Pons (tissue), 1 donor: ENCODE results near the gene UBL3.
A peak's percentile ranks its signal among the peaks of the same experiment; 100 is the strongest.

Experiments
- DNase-seq: peaks from one replicate; pipeline ENCODE4 v3.0.0-alpha.2; 2016; ENCODE audit warnings: low spot score

UBL3 gene

DNA sequence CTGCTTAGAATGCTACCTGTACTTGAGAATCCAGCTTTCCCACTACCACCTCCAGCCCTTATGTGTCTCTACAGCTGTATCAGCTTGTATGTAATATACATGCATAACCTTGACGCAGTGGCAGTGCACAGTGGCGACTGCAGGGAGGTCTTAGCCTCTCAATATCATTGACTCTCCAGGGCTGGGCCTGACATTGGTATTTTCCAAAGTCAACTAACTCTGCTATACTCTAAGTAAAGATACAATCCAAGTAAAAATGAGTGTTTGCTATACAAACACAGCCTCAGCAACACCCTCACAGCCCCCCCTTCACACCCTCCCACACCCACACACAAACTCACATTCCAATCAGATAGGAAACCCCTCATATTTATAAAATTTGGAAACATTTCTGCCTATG is 6.7 kb upstream of the UBL3 start:
- DNase-seq: no peak

GRCh38 chr13:29856426-29856825 is 6.0 kb upstream of the UBL3 start:
- DNase-seq: no peak

- DNase-seq: no peak
Measured at GRCh38 chr13:29855784-29856183, 5.4 kb upstream of the UBL3 start.

DNA sequence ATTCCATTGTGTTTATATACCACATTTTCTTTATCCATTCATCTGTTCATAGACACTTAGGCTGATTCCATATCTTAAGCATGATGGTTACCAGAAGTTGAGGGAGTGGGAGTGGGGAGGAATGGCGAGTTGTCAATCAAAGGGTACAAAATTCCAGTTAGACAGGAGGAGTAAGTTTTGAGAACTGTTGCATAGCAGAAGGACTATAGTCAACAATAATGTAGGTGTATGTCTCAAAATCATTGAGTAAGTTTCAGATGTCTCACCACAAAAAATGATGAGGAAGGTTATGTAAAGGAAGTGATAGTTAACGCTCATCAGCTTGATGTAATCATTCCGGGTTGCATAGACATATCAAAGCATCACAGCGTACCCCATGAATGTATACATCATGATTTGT is 4.6 kb upstream of the UBL3 start:
- no peak for DNase-seq

DNA sequence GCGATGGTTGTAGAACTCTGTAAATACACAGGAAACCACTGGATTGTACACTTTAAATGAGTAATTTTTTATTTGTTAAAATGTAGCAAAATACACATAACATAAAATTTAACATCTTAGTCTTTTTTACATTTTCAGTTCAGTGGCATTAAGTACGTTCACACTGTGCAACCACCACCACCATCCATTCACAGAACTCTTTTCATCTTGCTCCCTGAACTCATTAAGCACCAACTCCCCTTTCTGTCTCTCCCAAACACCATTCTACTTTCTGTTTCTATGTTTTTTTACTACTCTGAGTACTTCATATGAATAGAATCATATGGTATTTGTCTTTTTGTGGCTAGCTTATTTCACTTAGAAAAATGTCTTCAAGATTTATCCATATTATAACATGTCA is 2.7 kb upstream of the UBL3 start:
- no peak for DNase-seq

DNA sequence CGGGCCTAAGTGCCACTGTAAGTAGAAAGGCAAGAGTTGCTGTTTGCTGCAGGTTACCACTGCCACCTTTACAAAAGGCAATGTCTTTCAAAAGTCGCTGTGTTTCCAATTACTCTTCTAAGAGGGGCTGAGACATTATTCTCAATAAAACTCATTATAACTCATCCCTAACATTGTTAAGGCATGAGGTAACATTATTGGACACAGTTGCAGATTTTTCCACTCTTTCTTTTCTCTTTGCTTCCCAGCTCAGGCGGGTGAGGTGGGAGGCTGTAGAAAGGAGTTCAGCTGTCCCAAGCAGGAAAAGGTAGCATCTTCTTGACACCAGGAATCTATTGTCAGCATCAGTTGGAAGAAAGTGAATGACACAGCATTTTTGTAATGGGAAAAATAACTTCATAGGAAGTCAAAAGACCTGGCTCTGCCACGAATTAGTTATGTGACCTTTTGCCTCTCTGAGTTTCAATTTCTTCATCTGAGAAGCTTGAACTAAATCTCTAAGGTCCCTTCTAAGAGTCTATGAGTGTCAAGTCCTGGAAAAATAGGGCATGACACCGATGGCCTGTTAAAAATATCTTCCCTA is 2.1 kb upstream of the UBL3 start:
- no peak for DNase-seq

DNA sequence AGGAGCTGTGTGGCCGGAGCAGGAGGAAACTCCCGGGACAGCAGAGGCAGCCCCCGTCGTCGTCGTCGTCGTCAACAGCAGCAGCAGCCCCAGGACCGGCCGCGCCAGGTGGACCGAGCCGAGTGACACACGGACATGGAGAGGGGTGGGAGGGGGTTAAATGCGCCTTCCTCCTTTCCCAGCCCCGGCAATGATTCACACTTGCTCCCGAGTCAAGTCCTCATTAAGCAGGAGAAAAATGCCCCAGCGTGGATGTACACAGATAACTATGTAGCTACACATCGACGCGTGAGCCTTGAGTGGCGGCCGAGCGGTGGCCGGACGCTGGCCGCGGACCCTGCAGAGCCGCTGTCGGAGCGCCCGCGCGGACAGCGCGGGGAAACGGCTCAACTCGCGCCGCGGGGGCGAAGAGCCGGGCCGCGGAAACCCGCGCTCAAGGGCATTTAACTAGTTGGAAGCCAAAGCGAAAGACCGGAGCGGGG is 645 bp downstream of the UBL3 start:
- peak; percentile 65 for DNase-seq

GRCh38 chr13:29849071-29849631 is 1.3 kb downstream of the UBL3 start:
- DNase-seq: peak; percentile 83

DNA sequence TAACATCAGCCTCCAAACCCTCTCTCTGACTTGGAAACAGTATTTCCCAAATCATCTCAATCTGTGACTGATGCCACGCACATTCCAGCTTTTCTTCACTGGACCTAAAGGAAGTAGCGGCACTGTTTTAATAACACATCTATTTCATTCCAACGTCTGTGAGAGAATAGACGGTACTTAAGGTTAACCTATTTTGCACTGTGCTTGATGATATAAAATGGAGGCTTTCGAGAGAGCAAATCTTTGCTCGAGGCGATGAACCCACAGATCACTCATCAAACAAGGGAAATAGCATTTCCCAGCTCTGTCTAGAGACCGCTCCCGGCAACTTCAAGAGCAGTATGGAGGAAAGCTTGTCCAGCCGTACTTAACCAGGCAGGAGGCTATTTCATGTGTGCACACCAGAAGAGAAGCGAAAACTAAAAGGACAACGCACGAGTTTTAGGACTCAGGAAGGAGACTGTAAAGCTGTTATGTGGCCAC is 2.9 kb downstream of the UBL3 start:
- DNase-seq: peak; percentile 82

GRCh38 chr13:29846475-29847256 is 3.8 kb downstream of the UBL3 start:
- peak; percentile 60 for DNase-seq

DNA sequence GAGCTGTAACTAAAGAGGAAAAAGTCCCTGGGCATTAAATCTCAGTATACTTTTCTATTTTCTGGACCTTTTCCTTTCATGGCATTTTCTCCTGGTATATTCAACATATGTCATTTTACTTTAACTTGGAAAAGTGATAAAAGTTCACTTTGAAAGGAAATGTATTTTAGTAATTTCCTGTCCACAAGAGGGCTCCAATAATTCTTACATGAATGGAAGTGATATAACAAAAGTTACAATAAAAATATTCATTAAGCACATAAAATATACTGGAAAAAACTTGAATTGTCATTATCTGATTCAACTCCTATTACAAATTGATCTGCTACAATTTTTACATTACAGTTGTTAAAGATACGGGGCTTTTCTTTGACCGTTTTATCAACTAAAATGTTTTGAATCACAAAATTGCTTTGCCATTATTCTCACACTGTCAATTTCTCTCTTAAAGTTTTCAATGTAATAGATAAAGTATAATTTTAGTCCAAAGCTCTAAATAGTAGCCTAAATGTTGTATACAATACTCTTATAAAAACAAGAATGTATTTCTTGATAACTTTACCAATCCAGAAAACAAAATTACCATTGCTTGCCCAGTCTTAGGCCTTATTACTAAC is 4.9 kb downstream of the UBL3 start:
- peak; percentile 76 for DNase-seq

GRCh38 chr13:29844441-29844840 is 6.0 kb downstream of the UBL3 start:
- no peak for DNase-seq

DNA sequence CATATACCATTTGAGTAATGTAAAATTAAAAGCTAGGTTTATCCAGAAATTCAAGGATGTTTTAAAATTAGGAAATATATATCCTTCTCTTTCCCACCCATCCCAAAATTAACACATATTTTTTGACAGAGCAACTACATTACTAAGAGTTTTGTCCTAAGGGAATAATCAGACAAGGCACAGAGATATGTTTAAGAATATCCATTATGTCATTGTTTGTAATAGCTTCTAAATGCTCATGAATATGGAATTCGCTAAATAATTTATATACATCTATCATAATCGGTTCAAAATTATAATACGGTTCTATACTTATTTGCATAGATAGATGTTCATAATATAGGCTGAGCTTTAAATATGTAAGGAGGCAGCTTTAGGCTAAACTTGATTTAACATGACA is 9.8 kb downstream of the UBL3 start:
- no peak for DNase-seq

DNA sequence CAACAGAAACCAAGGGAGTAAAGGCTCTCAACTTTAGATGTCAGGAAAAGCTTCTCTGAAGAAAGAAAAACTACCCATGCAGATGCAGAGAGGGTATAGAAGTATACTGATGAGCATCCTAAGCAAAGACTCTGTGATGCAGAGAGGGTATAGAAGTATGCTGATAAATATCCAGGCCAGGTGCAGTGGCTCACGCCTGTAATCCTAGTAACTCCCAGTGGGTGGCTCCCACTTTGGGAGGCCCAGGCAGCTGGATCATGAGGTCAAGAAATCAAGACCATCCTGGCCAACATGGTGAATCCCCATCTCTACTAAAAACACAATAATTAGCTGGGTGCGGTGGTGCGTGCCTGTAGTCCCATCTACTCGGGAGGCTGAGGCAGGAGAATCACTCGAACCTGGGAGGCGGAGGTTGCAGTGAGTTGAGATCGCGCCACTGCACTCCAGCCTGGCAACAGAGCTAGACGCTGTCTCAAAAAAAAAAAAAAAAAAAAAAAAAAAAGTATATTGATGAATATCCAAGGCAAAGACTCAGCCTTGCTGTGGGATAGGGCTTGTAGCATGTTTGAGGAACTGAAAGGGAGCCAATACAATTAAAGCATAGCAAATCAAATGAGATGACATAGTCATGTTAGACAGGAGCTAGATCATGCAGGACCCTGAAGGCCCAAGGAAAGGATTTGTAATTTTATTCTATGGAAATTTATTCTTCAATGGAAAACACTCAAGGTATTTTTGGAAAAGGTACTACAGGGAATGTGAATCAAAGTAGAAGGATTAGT is 14.9 kb downstream of the UBL3 start:
- no peak for DNase-seq

- no peak for DNase-seq
Measured at GRCh38 chr13:29832761-29833298, 17.6 kb downstream of the UBL3 start.

GRCh38 chr13:29830000-29830399 is 20.4 kb downstream of the UBL3 start:
- DNase-seq: no peak

GRCh38 chr13:29819143-29819542 is 31.3 kb downstream of the UBL3 start:
- DNase-seq: no peak

GRCh38 chr13:29817604-29818378 is 32.6 kb downstream of the UBL3 start:
- DNase-seq: peak; percentile 60

DNA sequence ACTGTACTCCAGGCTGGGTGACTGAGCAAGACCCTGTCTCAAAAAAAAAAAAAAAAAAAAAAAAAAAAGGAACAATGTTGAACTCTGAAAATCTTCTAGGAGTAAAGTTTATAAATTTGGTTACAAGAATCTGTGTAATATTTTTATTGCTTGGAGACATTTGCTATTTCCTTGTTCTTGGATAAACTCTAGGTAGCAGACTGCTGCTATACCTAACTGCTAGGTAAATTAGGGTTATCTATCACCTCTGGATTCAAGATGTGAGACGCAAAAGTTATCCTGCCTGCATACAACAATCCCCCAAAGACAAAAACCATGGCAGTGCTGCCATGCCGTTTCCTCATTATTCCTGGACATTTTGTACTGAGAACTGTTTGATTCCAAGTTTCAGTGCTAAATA is 33.7 kb downstream of the UBL3 start:
- DNase-seq: no peak

GRCh38 chr13:29815336-29815735 is 35.1 kb downstream of the UBL3 start:
- no peak for DNase-seq

GRCh38 chr13:29810898-29811297 is 39.5 kb downstream of the UBL3 start:
- DNase-seq: no peak
